PC-3 (cell line): ENCODE measurements around the gene RAB14. TPM values are rescaled to one million over a fixed set of nuclear protein-coding genes. Genes with fewer than 3 reads are reported as not detected.

Experiments used
- ATAC-seq: fragments of 200-7000 bp; cut with Tn5 transposase; 2 replicates; pipeline ENCODE4 v1.9.1; 2020; ENCODE audit warnings: mild to moderate bottlenecking, moderate library complexity
- BruUV-seq: library from RNA; stranded (reverse); fragments of 400-500 nt; replicated peaks from 2 replicates; lab custom pipeline; 2021; lab: Mats Ljungman, UMichigan
- CTCF ChIA-PET: fragments of 300-600 bp; sonication (Branson Sonifier 250); formaldehyde crosslinking; loops from one replicate; lab custom pipeline; 2022; ENCODE audit warnings: antibody characterized with exemption; lab: Charles Lee
- POLR2A ChIA-PET: fragments of 300-600 bp; sonication (Branson Sonifier 250); formaldehyde crosslinking; loops from one replicate; lab custom pipeline; 2022; ENCODE audit warnings: antibody characterized with exemption; ENCODE audit not compliant: unreplicated experiment; lab: Charles Lee
- DNase-seq: peaks from one replicate; pipeline ENCODE4 v3.0.0-alpha.2; 2015
- H2AFZ ChIP-seq: fragments of 300-600 bp; sonication (generic); 2 replicates; pipeline ENCODE4 v1.6.0; 2016; ENCODE audit warnings: antibody characterized with exemption, low read length
- H3F3A ChIP-seq: fragments of 300-600 bp; sonication (generic); one replicate; pipeline ENCODE4 v1.6.0; 2017; ENCODE audit warnings: antibody characterized with exemption, low read length, control low read depth, mild to moderate bottlenecking; ENCODE audit not compliant: unreplicated experiment
- H3K27ac ChIP-seq: fragments of 300-600 bp; sonication (generic); 2 replicates; pipeline ENCODE4 v1.5.1; 2016; ENCODE audit warnings: mild to moderate bottlenecking, low read length
- H3K27me3 ChIP-seq: fragments of 300-600 bp; sonication (generic); 2 replicates; pipeline ENCODE4 v1.6.1; 2016; ENCODE audit warnings: low read length, mixed read lengths
- H3K36me3 ChIP-seq: fragments of 300-600 bp; sonication (generic); 2 replicates; pipeline ENCODE4 v1.6.1; 2016; ENCODE audit warnings: low read depth, mixed run types, low read length, mixed read lengths
- H3K4me1 ChIP-seq: fragments of 300-600 bp; sonication (generic); 2 replicates; pipeline ENCODE4 v1.5.1; 2016; ENCODE audit warnings: low read length; ENCODE audit not compliant: insufficient read depth
- H3K4me2 ChIP-seq: fragments of 300-600 bp; sonication (generic); 2 replicates; pipeline ENCODE4 v1.6.0; 2016; ENCODE audit warnings: low read length
- H3K4me3 ChIP-seq: fragments of 300-600 bp; sonication (generic); 2 replicates; pipeline ENCODE4 v1.5.1; 2016; ENCODE audit warnings: mild to moderate bottlenecking, low read length, mixed read lengths
- H3K79me2 ChIP-seq: fragments of 300-600 bp; sonication (generic); 2 replicates; pipeline ENCODE4 v1.6.1; 2017; ENCODE audit warnings: low read length, mixed read lengths
- H3K9ac ChIP-seq: fragments of 300-600 bp; sonication (generic); 2 replicates; pipeline ENCODE4 v1.6.0; 2016; ENCODE audit warnings: mild to moderate bottlenecking, low read length
- H3K9me2 ChIP-seq: fragments of 300-600 bp; sonication (generic); replicated peaks from 2 replicates; pipeline ENCODE4 v1.6.1; 2016; ENCODE audit warnings: mixed run types, low read length, mixed read lengths
- H3K9me3 ChIP-seq: fragments of 300-600 bp; sonication (generic); 2 replicates; pipeline ENCODE4 v1.6.1; 2016; ENCODE audit warnings: low read length, mixed read lengths
- H4K20me1 ChIP-seq: fragments of 300-600 bp; sonication (generic); 2 replicates; pipeline ENCODE4 v1.6.1; 2016; ENCODE audit warnings: low read length, mixed read lengths
- EZH2 ChIP-seq: fragments of 300-600 bp; sonication (generic); IDR thresholded peaks from one replicate; pipeline ENCODE4 v1.6.1; 2017; ENCODE audit warnings: antibody characterized with exemption, mild to moderate bottlenecking, low read length; ENCODE audit not compliant: unreplicated experiment
- EZH2phosphoT487 ChIP-seq: fragments of 300-600 bp; sonication (generic); IDR thresholded peaks from 2 replicates; pipeline ENCODE4 v1.6.1; 2018; ENCODE audit warnings: mild to moderate bottlenecking, antibody characterized with exemption, low read length, borderline replicate concordance
- intact Hi-C: fragments of 100-400 bp; cut with micrococcal nuclease; formaldehyde crosslinking; loops from 2 replicates; pipeline ENCODE4 v1.9.0; 2023
- total RNA-seq: library from RNA; depleted of rRNA; stranded (reverse); fragments of >200 nt; gene quantifications from 2 replicates; pipeline ENCODE4 v1.2.3, GENCODE V29; 2014
- TF ChIP-seq, protein P1 (sequence below): fragments of 300-600 bp; sonication (generic); conservative IDR thresholded peaks from 2 replicates; pipeline ENCODE4 v1.5.1; 2017; ENCODE audit warnings: antibody characterized with exemption, low read depth, mild to moderate bottlenecking, low read length

RAB14 gene
- total RNA-seq, 1 experiment from 2014 or later, result 13.8 TPM

DNA sequence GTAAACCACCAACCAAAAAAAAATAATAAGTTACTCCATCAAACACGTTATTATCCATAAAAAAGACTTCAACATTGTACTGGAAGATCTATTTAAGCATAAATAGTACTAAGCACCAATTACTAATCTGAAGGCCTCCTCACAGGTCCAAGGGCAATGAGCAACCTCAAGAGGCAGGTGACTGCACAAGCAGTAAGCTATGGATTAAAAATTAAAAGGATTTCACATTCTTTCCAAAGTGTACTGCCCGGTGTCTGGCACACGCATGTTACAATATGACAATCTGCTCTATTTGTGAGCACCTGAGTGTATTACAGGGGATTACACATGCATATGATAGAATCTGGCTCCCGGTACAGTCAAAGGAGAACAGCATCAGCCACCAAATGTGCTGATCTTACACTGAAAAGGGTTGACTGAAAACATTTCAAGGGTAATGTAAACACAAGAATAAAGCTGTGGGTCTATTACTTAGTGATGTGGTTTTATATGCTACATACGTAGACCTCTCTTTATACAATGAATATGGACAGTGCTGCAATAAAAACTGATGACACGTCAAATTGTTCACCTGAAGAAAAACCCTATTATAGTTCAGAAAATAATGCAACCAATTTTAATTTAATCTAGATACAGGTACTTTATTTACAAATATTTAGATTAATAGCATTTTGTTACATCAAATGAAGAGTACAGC is 22.8 kb downstream of the RAB14 start:
- Histone ChIP-seq H3K4me2 (no peak overlapping the region), H3K27me3 (no peaks in the 10 kb centered on the region), H3F3A (no peaks in the 10 kb centered on the region), H2AFZ (no peak overlapping the region), H3K4me1 (no peaks in the 10 kb centered on the region), H4K20me1 (no peaks in the 10 kb centered on the region), H3K9ac (no peak overlapping the region), H3K79me2 (no peaks in the 10 kb centered on the region; the same call in 1 of the 2 replicates), H3K9me2 (no peaks in the 10 kb centered on the region), H3K9me3 (no peaks in the 10 kb centered on the region), H3K27ac (no peak overlapping the region), H3K4me3 (no peak overlapping the region), H3K36me3 (peaks cover 28% of the 10 kb centered on the region)
- BruUV-seq, result no TSS peak
- DNase-seq (no peak), ATAC-seq (no peak)
- POLR2A ChIA-PET, result no interaction called here
- intact Hi-C loops, result no loop called here
- TF ChIP-seq, protein P1, sequence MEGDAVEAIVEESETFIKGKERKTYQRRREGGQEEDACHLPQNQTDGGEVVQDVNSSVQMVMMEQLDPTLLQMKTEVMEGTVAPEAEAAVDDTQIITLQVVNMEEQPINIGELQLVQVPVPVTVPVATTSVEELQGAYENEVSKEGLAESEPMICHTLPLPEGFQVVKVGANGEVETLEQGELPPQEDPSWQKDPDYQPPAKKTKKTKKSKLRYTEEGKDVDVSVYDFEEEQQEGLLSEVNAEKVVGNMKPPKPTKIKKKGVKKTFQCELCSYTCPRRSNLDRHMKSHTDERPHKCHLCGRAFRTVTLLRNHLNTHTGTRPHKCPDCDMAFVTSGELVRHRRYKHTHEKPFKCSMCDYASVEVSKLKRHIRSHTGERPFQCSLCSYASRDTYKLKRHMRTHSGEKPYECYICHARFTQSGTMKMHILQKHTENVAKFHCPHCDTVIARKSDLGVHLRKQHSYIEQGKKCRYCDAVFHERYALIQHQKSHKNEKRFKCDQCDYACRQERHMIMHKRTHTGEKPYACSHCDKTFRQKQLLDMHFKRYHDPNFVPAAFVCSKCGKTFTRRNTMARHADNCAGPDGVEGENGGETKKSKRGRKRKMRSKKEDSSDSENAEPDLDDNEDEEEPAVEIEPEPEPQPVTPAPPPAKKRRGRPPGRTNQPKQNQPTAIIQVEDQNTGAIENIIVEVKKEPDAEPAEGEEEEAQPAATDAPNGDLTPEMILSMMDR, result no peak
- TF ChIP-seq EZH2 (no peak), EZH2phosphoT487 (no peak)
- CTCF ChIA-PET, result no interaction called here

DNA sequence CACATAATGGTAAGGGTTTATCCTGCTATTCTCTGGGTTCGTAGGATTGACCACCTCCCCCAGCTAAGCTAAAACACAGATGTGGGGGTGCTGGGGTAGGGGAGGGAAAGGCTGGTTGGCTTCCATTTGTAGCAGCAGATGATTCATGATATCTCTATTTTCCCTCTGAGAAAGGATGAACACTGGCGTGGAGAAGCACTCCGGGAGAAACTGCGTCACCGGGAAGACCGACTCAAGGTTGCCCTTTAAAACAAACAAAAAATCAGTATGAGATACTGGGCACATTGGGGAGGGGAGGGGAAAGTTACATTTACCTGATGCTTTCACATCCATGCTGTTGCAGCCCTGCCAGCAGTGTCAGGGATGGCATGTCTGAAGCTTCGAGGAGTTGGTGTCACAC is 28.2 kb downstream of the RAB14 start:
- no peak overlapping the region for H3K4me2 ChIP-seq
- H3F3A ChIP-seq, result no peaks in the 10 kb centered on the region
- ATAC-seq (no peak), DNase-seq (no peak)
- no peaks in the 10 kb centered on the region for H4K20me1 ChIP-seq
- POLR2A ChIA-PET, result interaction anchor here (0.7 kb wide), 1 partner anchor 98 kb away, joined by 4 read pairs; no protein-coding TSS in a partner anchor
- no peaks in the 10 kb centered on the region for H3K27me3 ChIP-seq
- intact Hi-C loops, result no loop called here
- peaks cover 20% of the 10 kb centered on the region; the same call in 1 of the 2 replicates for H3K36me3 ChIP-seq
- no peaks in the 10 kb centered on the region for H3K9me3 ChIP-seq
- H3K9ac ChIP-seq, result no peak overlapping the region
- no peak overlapping the region for H3K4me3 ChIP-seq
- H3K4me1 ChIP-seq, result no peaks in the 10 kb centered on the region
- no peaks in the 10 kb centered on the region for H3K79me2 ChIP-seq
- no peaks in the 10 kb centered on the region for H3K9me2 ChIP-seq
- no peak overlapping the region for H3K27ac ChIP-seq
- no peak overlapping the region for H2AFZ ChIP-seq
- no peak for TF ChIP-seq EZH2
- TF ChIP-seq, protein P1, result no peak
- CTCF ChIA-PET, result no interaction called here
- no TSS peak for BruUV-seq
